GM21723 (cell line): ENCODE data around the gene VPS26B.
"Not testable (repeated sequence)": the region's sequence is repeated elsewhere in the genome, so short reads cannot be mapped to it uniquely, and the experiment has no call there.

ENCODE experiments used
- ATAC-seq: cut with Tn5 transposase; IDR thresholded peaks from one replicate; pipeline ENCODE4 v1.9.1; 2021; ENCODE audit warnings: mild to moderate bottlenecking, moderate library complexity; ENCODE audit not compliant: unreplicated experiment

The VPS26B gene

DNA sequence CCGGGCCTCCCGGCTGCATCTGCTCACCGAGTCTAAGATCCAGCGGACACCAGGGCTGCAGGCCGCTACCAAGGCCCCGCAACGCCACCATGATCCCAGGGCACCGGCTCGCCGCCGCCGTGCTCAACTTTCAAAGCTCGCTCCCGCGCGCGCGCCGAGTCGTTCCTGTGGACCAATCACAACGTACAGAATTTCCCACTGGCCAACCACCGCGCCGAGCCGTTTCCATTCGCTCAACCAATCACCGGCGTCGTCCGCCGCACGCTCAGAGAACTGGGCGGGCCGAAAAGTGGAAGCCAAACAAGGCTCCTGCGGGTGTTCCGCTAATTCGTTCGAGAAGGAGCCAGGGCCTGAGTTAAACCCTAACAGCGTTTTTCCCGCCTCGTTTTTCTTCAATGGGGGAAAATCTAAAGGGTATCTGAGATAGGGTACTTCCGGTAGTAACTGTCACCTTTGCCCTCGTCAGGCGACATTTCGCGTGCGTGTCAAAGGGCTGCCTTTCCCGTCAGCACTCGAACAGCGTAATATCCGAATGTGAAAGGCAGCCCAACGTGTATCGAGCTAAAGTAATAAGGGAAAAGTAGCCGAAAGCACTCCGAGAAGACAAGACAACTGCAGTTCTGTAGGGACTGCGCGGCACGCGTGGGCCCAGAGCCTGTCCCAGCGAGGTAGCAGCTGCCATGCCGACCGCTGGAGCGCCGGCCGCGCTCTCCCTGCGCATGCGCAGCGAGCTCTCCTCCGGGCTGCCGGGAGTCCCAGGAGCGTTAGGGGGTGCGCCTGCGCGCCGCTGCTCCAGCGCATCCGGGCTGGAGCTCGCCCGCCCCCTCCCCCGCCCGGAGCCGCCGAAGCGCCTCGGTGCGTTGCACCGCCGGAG is at the start of gene VPS26B, which contains the start of gene NCAPD3:
TSS of gene VPS26B (plus strand) at position 836 of the 874 bp plus-strand sequence. CDS start 452 bp downstream, outside the sequence.
TSS of gene NCAPD3 (minus strand) at position 132 of the 874 bp plus-strand sequence. CDS start at position 91, 41 bp downstream.
- peak; percentile 76 for ATAC-seq

DNA sequence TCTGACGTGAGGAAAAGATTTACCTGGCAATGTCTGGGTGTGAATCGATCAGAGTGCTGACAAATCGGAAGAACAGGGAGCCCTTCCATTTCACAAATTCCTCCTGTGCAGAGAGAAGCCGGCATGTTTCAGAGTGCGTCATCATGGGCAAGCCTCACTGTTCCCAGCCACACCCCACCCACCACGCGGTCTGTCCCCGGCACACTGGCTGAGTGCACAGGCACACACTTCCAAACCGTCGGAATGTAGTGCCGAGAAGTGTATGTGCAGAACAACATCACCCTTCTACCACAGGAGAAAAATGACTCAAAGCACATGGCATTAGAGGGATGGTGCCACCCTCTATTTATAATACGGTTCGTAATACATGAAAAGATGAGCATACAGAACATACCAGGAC is 48.2 kb upstream of the VPS26B start:
- no peak for ATAC-seq

DNA sequence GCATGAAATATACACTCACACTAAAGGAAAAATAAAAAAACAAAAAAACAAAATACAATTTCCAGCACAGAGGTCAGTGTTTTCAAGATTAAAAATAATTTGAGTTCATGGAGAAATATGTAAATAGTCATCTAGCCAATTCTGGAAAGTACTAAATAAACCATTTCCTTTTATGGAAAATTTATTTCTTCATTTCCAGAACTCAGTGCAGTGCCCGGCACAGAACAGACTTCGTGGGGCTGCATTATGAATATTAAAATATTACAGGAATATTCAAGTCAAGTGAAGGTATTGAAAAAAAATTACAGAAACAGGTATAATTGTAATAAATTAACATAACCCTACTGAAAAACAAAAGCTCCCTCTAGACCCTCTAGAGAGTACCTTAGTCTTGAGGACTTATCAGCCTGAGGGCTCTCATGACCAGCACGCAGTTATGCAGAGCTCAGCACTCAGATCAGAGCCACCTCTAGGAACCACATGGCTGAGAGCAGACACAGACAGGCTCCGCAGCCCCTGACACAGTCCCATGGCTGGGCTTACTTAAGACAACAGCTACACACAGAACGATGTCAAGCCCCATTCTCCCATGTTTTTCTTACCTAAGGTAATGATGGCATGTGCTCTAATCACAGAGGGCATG is 46.3 kb upstream of the VPS26B start:
- no peak for ATAC-seq

DNA sequence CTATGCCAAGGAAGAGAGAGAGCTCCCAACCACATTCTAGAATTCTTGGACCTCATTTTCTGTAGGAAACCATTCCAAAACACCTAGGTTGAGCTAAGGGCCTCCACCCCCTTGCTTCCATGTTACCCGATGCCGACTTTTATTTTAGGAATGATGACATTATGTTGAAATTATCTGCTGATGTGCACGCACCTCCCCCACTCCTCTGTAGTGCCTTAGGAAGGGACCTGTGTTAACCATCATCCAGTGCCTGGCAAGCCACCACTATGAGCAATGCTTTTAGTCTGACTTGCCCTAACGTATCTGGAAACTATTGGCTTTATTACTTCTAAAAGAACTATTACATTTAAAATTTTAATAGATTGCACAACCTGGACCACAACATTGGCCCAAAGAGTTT is 42.8 kb upstream of the VPS26B start:
- ATAC-seq, result no peak

DNA sequence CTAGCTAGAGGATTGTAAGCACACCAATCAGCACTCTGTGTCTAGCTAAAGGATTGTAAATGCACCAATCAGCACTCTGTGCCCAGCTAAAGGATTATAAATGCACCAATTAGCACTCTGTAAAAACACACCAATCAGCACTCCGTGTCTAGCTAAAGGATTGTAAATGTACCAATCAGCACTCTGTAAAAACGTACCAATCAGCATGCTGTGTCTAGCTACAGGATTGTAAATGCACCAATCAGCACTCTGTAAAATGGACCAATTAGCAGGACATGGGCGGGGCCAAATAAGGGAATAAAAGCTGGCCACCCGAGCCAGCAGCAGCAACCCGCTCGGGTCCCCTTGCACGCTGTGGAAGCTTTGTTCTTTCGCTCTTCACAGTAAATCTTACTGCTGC is 36.4 kb upstream of the VPS26B start:
- not testable (repeated sequence) for ATAC-seq

DNA sequence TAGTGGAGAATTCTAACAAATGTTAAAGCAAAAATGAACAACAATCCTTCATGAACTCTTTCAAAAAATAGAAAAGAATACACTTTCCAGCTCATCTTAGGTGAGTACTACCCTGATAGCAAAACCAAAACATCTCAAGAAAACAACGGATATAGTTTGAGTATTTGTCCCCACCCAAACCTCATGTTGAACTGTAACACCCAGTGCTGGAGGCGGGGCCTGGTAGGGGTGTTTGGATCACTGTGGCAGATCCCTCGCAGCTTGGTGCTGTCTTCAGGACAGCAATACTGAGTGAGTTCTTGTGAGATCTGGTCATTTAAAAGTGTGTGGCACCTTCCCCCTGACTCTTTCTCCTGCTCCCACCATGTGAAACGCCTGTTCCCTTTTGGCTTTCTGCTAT is 27.7 kb upstream of the VPS26B start:
- ATAC-seq, result no peak

DNA sequence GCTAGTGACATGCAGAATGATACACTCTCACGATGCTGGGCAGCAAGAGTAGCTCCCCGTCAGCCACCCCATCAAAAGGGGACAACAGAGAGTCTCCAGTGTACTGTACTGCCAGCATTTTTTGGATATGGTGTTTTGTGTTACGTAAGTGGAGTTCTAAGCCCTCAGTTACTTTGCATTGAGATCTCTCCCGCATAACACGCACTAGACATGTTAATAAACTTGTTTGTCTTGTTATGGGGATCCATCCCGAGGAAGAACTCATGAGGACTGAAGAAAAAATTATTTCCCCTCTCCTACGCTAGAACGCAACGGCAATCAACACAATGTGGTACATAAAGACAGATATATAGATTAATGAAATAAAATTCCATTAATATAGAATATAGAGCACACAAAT is 24.9 kb upstream of the VPS26B start:
- ATAC-seq, result no peak

DNA sequence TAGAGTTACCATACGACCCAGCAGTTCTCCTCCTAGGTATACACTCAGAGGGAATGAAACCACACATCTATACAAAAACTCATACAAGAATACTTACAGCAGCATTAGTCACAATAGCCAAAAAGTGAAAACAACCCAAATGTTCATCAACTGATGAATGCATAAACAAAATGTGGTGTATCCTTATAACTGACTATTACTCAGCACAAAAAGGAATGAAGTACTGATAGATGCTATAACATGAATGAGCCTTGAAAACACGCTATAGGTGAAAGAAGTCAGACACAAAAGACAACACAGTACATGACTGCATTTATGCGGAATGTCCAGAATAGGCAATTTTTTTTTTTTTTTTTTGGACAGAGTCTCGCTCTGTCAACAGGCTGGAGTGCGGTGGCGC is 23.8 kb upstream of the VPS26B start:
- no peak for ATAC-seq

DNA sequence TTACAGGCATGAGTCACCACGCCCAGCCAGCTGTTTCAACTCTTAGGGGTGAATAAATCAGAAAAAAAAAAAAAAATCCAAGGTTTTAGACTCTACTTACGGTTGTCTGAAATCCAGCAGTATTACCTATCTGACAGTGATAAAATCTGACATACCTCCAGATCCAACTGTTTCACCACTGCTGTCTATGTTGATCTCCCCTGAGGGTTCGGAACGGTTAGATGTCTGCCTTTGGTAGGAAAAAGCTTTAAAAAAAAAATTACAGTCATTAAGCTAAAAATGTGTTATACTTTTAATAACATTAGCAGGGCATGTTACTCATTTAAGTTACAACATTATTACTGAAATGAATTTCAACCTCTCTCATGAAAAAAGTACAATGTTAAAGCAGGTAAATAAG is 21.8 kb upstream of the VPS26B start:
- no peak for ATAC-seq

DNA sequence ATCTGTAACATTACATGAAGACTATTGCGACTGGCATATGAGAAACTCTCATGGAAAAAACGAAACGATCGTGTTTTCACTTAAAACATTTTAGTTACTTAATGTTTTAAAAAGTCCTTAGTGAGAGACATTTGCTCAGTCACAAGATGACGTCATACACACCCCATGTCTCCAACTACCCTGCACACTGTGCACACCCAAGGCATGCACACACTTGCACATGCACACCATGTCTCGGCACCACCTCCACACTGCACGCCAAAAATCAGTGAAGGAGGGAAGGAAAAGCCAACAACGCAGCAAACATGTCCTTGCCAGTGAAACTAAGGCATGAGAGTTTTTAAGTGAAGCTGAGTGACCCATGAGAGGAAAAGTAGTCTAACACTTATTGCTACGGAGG is 18.7 kb upstream of the VPS26B start:
- ATAC-seq, result no peak

DNA sequence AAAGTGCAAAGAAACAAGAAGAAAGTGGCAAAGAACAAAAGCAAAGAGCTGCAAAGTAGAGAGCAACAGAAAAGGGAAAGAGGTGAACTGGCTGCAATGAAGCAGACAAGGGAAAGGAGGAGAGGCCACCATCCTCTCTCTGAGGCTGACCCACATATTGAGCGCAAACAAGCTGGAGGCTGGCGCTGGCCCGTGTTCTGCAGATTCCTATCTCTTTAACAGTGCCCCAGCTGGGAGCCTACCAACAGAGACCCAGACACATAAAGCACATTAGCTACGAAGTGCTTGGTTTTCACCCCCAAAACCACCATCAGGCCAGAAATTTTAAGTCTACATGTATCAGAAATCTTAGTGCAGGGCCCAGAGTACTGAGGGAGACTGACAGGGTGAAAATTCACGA is 18.3 kb upstream of the VPS26B start:
- ATAC-seq, result no peak

DNA sequence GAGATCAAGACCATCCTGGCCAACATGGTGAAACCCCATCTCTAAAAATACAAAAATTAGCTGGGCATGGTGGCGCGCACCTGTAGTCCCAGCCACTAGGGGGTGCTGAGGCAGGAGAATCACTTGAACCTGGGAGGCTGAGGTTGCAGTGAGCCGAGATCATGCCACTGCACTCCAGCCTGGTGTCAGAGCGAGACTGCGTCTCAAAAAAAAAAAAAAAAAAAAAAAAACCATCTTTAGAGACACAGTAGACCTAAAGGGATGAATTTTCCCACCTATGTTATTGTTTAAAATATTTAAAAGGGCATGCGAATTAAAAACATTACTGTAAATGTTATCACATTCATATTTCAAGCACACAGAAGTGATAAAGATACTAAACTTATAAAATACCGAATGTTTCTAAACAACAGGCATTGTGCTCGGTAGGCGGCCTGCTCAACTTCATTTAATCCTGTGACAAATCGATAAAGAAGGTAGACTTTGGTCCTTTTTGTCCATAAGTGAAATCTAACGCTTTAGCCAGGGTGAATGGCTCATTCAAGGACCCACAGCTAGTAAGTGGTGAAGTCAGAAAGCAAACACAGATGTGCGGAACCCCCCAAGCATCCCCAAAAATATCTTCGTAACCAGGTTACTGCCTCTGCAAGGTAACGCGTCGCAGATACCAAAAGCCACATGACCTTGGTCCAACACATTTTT is 16.8 kb upstream of the VPS26B start:
- no peak for ATAC-seq

DNA sequence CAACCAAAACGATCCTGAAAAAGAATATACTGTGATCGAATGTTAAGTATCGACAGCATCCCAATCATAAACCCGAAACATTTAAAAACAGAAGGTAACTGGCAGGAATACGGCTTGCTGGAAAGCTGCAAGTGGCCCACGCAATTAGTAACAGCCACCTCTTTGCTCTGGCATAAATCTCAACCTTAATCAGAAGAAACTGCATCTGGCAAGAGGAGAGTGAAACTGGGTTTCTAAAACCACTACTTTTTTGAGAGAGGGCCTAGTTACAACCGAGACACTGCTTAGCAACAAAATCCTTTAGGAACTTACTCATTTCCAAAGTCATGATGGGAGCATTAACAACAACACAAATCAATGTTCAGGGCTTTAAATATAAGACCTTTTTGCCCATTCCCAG is 8.6 kb upstream of the VPS26B start:
- no peak for ATAC-seq

DNA sequence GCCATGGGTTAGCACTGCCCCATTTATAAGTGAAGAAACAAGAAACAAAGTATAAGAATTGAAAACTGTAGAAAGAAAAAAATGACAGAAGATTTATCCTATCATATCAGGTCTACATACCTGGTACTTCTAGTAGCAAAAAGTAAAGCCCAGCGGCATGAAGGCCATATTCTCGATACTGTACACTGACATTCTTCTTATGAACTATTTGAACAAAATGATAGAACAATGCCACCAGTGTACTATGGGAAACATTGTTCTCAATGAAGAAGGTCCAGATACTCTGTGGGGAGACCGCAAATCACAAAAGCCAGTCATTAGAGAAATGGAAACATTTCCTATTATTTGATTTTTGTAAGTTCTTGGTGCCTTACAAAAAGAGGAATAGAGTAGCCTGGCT is 7.7 kb upstream of the VPS26B start:
- no peak for ATAC-seq

DNA sequence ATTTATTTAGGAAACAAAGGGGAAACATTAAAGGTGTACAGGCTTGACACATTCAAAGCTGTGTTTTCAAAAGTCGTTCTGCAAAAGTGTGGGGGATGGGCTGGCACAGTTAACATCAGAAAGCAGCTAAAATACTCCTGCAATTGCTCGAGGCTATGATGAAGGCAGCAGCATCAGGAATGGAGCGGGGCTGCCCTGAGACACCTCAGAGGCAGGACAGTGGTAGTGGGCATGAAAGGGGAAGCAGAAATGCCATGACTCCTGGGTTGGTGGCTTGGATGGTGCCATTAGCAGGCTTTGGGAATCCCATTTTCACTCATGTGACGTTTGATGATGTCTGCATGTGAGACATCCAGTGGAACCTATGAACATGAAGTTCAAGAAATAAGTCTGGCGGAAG is 1.4 kb upstream of the VPS26B start:
- ATAC-seq, result no peak

DNA sequence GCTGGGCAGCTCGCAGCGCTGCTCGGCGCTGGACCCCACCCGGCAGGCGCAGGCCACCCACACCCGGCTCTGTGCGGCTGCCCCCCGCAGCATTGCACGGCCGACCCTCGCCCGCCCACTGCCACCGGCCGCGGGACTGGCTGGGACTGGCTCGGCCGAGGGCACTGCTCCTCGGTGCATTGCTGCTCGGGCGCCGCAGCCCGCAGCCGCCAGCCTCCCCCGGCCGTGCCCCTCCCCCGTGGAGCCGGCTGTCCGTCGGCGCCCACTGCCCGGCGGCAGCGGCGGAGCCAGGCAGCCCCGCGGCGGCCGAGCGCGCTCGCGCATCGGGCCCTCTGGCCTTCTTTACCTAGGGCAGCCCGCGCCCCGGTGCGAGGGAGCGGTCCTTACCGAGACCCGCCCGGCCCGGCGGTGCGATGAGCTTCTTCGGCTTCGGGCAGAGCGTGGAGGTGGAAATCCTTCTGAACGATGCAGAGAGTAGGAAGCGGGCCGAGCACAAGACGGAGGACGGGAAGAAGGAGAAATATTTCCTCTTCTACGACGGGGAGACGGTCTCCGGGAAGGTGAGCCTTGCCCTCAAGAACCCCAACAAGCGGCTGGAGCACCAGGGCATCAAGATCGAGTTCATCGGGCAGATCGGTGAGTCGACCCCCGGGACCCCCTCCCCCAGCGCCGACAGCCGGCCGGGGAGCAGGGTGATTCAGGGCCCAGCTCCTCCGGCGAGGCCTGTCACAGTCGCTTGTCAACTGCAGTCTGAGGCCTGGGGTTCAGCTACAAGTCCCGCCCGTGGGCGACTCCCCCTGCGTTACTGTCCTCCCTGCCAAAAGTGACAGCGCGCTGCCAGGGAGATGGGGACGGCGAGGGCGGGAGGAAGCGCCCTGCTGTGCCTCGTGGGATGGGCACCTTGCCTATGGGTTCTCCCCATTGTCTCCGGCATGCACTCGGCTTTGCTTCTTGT is 516 bp downstream of the VPS26B start:
- peak; percentile 25 for ATAC-seq

DNA sequence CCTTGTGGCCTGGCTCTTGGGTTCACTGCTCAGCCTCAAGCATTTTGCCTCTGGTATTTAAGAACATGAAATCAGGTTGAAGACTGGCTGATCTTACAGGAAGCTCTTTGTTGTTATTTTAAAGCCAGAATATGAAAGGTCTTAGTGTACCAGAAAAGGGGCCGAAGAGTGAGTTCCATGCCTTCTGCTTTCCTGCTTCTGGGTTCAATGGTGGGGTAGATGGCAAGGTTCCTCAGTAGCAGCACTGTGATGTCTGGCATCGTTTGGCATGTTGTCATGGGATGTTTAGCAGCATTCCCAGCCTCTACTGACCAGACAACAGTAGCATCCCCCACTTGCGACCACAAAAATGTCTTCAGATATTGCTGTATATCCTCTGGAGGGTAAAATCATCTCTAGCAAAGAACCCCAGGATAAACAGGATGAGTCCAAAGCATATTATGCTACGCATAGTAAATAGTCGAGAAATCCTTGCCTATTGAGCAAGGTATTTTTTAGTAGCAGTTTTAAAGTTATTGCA is 2.4 kb downstream of the VPS26B start:
- ATAC-seq, result no peak

DNA sequence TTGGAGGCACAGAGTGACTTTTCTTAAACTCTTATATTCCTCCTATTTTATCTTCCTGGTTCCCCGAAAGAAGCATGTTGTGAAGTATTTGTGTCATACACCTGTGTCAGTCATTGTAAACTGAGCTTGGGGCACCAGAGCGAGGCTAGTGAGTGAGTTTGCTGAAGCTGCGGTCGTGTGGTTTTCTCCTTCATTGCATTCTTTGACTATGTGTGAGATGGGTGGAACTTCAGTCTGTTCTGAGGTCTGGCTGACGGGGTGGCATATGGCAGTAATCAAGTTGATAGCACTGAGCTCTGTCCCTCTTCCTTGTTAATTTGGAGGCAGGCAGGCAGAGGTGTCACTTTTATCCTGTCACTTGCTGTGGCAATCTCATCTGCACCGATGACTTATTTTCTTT is 4.2 kb downstream of the VPS26B start:
- ATAC-seq, result peak; percentile 57

DNA sequence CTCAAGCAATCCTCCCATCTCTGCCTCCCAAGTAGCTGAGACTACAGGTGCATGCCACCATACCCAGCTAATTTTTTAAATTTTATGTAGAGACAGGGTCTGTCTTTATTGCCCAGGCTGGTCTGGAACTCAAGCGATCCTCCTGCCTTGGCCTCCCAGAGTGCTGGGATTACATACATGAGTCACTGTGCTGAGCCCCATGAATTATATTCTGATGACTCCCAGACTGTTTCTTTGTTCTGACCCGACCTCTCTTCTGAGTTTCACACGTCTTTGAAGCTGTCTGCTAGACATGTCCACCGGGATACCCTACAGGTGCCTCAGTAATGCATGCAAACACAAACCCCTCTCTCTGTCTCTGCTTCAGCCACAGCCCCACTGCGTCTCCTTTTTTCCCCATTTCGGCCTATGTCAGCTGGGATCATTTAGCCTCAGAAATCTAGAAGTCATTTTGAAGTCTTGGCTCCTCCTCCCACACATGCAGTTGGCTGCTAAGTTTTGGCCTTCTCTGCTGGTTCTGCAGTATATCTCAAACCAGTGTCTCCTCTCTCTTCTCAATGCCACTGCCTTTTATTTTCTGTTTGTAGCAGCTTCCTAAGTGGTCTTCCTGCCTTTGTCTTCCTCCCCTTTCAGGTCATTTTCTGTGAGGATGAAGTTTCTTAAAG is 4.8 kb downstream of the VPS26B start:
- no peak for ATAC-seq

DNA sequence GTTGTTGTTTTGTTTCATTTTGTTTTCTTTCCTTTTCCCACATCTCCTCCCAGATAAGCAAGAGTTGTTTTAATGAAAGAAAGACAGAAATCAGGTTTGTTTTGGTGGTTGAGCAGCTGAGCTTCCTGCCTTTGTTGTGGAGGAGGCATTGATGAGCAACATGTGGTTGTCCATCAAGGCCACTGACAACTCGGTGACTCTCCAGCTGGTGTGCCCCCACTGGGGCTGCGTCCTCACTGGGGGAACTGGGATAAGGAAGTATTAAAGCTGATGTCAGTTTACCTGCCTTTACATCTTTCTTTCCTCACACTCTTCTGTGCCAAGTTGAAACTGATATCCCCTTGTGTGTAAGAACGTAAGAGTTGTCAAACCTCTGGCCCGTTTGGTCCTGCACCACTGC is 5.9 kb downstream of the VPS26B start:
- ATAC-seq, result no peak
